Right ventricle myocardium superior (tissue), 1 donor: ENCODE results near the gene AKR1B1. TPM values are rescaled to one million over a fixed set of nuclear protein-coding genes. Genes with fewer than 3 reads are reported as not detected.
"Not testable (repeated sequence)": the region's sequence is repeated elsewhere in the genome, so short reads cannot be mapped to it uniquely, and the experiment has no call there.

Experiments
- ATAC-seq: fragments of 200-7000 bp; cut with Tn5 transposase; one replicate; pipeline ENCODE4 v1.9.1; 2020; ENCODE audit warnings: mild to moderate bottlenecking; ENCODE audit not compliant: poor library complexity
- DNase-seq: peaks from one replicate; pipeline ENCODE4 v3.0.0-alpha.2; 2020
- intact Hi-C: fragments of 100-400 bp; cut with DNase I; formaldehyde crosslinking; loops from one replicate; pipeline ENCODE4 v1.11.2; 2022
- long read RNA-seq: library from polyadenylated mRNA; unstranded; transcript quantifications from one replicate; pipeline ENCODE4 v2.0.0, GENCODE V29; 2021
- total RNA-seq: library from RNA; stranded (reverse); fragmentation: NEBNext Ultra II Directional; extraction: Animal tissue kit (Norgen Biotek cat#: 25700); gene quantifications from one replicate; pipeline ENCODE4 v1.2.1, GENCODE V29; 2021
- donor health status: DM: no; HTN: yes; CAD: no; lungs with severe emphysema.

AKR1B1 gene
- total RNA-seq, result 208 TPM
- long read RNA-seq, transcript AKR1B1-201 (10 exons, 1,409 nt), result major isoform, 303 of 330 reads
- long read RNA-seq, partial matches to known transcripts, result 17 of 330 reads
- long read RNA-seq, other reads (novel, unspliced or antisense), result 6 of 330 reads

DNA sequence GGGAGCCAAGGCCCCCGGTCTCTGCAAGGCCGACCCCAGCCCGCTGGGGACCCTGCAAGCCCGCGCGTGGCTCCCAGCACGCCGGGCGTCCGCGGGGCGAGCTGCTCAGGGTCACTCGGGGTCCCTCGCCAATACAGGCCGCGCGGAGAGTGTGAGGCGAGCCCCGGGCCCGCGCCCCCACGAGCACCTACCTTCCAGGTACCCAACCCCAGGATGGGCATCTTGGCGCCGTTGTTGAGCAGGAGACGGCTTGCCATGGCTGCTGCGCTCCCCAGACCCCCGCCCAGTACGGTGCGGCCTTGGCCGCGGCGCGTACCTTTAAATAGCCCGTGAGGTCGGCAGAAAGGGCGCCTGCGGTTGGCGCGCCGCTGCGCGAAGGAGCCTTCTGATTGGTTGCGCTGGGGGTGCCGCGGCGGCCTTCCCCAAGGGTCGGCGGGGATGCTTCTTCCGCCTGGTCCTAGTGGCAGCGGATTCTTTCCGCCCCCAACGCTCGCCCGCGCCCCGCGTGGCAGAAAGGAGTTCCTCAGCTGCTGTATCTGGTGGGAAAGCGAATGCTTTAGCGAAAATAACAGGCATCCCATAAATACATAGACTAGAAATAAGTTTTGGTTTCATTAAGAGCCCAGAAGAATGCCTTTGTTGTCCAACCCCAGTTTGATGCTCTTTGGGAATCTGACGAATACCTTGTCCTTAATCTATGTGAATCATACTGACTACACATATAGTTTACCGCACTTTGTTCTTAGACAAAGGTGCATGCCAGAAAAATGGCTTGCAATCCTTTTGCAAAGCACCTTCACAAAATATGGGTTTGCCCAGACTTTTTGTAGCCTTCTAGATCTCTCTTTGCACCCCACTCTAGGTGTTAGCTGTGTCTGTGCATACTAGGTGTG is at the start of gene AKR1B1:
Gene AKR1B1 (minus strand): TSS at position 295 of the 893 bp plus-strand sequence. CDS start 38 bp downstream, at position 257.
- intact Hi-C loops, result no loop called here
- DNase-seq (peak; percentile 95), ATAC-seq (peak; percentile 99)

DNA sequence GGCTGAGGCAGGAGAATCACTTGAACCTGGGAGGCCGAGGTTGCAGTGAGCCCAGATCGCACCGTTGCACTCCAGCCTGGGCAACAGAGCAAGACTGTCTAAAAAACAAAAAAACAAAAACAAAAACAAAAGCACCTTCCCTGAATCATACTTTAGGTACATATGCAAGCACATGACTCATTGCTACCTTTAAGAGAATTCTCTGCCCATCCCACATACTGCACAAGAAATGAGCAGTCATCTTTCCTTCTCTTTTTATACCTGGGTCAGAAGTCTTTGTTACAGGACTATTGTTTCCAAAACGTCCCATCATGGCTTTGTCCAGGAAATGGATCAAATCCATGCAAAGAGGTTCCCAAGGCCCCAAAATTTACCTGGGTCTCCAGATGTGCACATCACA is 47.0 kb upstream of the AKR1B1 start:
- intact Hi-C loops, result no loop called here
- ATAC-seq, result no peak
- no peak for DNase-seq

DNA sequence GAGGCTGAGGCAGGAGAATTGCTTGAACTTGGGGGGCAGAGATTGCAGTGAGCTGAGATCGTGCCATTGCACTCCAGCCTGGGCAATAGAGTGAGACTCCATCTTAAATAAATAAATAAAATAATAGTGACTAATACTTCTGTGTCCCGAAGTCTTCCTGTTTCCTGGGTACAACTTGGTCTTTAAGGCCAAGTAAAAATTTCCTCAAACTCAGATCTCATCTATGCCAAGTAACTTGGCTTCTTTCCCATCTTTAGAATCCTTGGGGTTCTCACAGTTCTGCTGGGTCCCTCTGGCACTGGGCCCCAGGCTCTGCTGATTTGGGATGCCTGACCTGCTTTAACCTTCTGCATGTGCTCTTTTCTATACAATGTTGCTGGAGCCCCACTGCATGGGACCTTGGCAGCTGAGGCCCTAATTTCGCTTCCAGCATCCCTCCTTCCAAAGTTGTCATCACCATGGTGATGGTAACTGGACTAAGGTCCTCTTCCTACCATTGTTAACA is 45.8 kb upstream of the AKR1B1 start:
- intact Hi-C loops, result no loop called here
- ATAC-seq (no peak), DNase-seq (no peak)

DNA sequence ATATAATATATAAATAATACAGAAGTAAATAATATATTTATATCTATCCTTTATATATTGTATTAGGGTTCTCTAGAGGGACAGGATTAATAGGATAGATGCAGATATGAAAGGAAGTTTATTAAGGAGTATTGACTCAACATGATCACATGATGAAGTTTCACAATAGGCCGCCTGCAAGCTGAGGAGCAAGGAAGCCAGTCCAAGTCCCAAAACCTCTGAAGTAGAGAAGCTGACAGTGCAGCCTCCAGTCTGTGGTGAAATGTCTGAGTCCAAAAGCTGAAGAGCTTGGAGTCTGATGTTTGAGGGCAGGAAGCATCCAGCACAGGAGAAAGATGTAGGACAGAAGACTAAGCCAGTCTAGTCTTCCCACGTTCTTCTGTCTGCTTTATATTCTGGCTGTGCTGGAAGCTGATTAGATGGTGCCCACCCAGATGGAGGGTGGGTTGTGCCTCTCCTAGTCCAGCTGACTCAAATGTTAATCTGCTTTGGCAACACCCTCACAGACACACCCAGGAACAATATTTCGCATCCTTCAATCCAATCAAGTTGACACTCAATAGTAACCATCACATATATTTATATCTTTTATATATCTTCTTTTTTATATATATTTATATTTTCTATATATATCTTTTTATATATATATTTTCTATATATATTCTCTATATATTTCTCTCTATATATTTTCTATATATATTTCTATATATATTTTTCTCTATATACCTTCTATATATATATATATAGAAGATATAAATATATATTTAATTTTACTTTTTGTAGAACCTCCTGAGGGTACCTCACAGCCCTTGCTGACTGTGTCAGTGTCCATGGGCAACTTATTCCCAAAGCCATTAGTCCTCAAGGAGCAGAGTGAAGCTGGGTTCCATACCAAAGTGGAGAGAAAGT is 43.8 kb upstream of the AKR1B1 start:
- peak; percentile 89 for ATAC-seq
- intact Hi-C loops, result no loop called here
- peak; percentile 47 for DNase-seq

DNA sequence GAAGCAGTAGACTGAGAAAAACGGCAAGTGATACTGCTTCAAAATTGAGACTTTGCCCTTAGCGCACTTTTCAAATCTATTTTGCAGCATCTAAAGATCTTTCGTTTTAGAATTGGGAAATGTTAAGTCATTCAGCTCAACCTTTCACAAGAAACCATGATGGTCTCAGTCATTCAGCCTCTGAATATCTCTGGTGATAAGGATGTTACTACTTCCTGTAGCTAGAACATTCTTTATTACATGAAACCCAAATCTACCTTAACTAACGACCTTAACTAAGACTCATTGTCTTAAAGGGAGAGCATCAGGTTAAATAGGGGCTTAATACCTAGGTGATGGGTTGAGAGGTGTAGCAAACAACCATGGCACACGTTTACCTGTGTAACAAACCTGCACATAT is 42.1 kb upstream of the AKR1B1 start:
- DNase-seq, result no peak
- intact Hi-C loops, result no loop called here
- no peak for ATAC-seq

DNA sequence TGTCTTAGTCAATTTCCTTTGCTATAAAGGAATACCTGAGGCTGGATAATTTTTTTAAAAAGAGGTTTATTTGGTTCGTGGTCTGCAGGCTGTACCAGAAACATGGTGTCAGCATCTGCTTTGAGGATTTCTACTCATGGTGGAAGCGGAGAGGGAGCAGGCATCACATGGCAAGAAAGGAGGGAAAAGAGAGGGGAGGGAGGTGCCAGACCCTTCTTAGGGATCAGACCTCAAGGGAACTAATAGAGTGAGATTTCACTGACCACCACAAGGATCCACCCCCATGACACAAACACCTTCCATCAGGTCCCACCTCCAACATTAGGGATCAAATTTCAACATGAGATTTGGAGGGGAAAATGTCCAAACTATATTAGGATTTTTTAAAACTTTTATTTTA is 41.5 kb upstream of the AKR1B1 start:
- ATAC-seq, result no peak
- intact Hi-C loops, result no loop called here
- no peak for DNase-seq

DNA sequence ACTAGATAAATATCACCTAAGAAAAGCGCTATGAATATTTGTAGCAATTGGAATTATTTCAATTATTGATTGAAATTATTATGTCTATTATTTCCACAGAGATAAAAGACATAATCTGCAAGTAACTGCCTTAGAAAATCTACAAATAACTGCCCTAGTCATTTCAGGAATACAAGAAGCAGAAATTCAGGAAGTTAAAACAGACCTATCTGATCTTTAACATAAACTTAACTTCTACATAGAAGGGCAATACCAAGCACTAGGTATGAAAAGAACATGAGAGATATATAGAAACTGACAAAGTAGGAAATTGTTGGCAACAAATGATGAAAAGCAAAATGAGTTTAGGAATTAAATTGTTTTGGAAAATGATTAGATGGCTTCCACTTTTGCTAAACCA is 36.6 kb upstream of the AKR1B1 start:
- ATAC-seq, result no peak
- DNase-seq, result no peak
- intact Hi-C loops, result no loop called here

DNA sequence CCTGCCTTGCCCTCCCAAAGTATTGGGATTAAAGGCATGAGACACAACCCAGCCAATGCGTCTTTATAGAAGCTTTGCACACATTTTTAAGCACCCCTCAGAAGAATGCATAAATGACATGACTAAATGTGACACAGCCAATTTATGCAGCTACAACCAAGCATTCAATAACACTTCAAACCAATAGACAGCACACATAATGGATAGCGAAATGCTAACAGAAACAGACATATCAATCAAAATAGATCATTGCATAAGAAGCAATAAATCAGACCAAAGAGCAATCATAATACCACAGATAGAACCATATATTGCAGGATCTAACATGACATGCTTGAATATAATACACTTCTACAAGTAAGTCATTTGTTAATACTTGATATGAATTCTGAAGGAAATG is 34.2 kb upstream of the AKR1B1 start:
- ATAC-seq, result no peak
- intact Hi-C loops, result no loop called here
- DNase-seq, result no peak

DNA sequence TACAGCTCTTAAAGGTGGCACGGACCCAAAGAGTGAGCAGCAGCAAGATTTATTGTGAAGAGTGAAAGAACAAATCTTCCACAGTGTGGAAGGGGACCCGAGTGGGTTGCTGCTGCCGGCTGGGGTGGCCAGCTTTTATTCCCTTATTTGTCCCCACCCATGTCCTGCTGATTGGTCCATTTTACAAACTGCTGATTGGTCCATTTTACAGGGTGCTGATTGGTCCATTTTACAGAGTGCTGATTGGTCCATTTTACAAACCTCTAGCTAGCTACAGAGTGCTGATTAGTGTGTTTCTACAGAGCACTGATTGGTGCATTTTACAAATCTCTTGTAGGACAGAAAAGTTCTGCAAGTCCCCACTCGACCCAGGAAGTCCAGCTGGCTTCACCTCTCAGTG is 28.8 kb upstream of the AKR1B1 start:
- ATAC-seq, DNase-seq, intact Hi-C loops: not testable (repeated sequence)

DNA sequence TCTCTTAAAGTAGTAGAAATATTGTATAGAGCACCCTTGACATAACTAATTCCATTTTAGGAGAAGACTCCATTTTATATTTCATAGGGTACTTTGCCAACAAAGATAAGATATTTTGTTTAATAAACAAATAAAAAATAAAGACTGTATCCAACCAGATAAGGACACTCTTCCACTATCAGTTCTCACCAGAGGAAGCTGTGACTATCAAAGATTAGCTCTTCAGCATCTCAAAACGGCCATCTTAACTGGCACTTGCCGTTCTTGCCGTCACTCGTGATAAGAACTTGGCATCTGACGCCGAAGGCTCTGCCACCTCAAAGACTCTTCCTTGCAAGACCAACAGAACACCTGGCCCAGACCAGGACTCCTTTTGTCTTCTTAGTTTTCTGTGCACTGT is 26.3 kb upstream of the AKR1B1 start:
- DNase-seq, result no peak
- ATAC-seq, result no peak
- intact Hi-C loops, result no loop called here

DNA sequence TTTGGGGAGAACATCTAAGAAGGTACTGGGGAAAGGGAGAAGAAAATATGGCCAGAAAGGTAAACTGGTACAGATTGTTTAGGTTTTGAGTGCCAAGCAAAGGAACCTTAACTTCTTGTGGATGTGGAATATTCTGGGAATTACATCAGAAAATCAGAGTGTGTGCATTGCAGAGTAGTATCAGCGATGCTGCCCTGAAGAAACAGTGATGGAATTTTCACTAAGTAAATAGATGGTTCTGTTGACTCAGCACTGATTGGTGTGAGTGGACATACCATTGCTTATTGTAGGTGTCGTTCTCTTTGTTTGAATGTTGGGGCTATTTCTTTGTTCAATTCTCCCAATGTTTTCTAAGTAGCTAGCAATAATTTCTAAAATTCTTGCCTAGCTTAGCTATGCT is 24.4 kb upstream of the AKR1B1 start:
- intact Hi-C loops, result no loop called here
- DNase-seq, result no peak
- ATAC-seq, result no peak

DNA sequence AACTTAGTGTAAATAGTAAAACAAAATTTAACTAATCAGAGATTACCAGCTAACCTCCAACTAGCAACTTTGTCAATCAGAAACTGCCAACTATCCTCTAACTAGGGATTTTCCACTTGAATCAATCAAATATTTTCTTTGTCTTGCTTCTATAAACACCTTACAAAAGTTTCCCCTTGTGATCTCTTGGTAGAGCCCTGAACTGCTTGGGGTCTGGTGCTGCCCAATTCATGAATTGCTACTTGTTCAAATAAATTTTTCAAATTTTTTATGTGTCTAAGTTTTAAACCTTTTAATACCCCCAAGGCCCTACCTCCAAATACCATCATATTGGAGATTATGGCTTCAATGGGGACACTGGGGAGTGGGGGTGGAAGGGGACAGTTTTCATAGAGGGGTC is 24.0 kb upstream of the AKR1B1 start:
- DNase-seq (no peak), ATAC-seq (no peak)
- intact Hi-C loops, result no loop called here

DNA sequence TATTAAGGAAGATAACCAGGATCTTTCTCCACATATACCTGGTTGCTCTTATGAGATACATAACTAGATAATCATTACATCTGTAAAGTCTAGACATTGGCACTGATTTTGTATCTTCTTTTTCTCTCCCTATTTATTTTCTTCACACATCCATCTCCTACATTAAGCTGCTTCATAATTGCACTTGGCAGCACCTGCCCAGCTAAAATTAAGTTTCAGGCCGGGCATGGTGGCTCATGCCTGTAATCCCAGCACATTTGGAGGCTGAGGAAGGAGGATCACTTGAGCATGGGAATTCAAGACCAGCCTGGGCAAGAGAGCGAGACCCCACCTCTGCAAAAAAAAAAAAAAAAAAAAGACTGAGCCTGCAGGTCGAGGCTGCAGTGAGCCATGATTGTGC is 22.3 kb upstream of the AKR1B1 start:
- ATAC-seq (no peak), DNase-seq (no peak)
- intact Hi-C loops, result no loop called here

DNA sequence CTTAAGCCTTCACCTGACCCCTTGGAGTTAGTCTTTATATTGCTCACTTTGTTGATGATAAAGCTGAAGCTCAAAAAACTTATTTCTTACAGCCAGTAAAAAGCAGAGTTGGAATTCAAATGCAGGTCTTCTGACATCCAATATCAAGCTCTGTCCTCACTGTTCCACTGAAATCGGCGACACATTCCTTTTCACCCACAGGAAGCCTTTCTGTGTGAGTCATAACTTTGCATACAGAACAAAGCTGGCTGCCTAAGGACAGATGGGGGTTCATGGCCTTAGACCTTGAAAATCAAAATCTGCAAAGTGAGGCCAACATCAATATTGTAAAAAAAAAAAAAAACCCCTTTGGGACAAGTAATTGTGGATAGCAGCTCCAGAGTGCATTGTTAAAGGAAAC is 21.8 kb upstream of the AKR1B1 start:
- ATAC-seq (peak; percentile 78), DNase-seq (no peak)
- intact Hi-C loops, result no loop called here

DNA sequence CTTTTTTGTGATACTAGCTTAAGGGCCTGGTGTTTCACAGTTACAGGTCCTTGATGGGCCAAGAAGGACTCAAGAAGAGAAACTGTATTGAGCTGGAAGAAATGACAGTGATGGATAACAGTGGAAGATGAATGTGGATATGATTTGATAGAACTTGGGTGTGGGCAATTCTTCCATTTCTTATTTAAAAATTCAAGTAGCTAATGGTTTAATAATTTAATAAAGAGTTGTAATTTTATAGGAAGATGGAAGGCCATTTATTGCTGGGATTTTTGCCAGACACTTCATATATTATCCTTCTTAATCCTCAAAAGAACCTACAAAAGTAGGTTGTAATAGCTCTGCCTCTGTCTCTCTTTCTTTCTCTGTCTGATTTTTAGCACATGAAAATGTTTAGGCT is 21.3 kb upstream of the AKR1B1 start:
- ATAC-seq (no peak), DNase-seq (no peak)
- intact Hi-C loops, result no loop called here

DNA sequence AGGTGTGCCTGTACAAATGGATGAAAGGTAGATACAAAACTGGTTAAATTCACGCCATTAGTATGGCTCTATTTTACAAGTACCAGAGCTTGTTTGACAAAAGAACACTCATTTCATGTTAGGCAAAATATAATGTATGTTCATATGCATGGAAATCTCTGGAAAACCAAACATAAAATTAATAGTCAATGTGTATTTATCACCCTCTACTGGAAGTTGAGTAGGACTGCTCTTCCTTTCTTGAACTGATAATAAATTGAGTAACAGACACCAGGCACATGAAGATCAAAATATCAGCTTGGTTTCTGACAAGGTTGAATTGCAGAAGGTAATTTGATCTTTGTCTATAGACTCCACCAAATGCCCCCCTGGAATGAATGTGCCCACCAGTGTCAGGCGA is 19.8 kb upstream of the AKR1B1 start:
- DNase-seq (no peak), ATAC-seq (no peak)
- intact Hi-C loops, result no loop called here

DNA sequence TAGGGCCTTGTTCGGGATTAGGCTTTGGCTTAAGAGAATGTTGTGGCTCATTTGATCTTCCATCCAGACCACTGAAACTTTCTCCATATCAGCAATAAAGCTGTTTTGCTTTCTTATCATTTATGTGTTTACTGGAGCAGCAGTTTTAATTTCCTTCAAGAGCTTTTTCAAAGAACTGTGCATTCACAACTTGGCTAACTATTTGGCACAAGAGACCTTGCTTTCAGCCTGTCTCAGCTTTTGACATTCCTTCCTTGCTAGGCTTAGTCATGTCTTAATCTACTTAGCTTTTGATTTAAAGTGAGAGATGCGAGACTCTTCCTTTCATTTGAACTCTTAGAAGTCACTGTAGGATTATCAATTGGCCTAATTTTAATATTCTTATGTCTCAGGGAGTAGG is 19.1 kb upstream of the AKR1B1 start:
- DNase-seq (no peak), ATAC-seq (no peak)
- intact Hi-C loops, result no loop called here

DNA sequence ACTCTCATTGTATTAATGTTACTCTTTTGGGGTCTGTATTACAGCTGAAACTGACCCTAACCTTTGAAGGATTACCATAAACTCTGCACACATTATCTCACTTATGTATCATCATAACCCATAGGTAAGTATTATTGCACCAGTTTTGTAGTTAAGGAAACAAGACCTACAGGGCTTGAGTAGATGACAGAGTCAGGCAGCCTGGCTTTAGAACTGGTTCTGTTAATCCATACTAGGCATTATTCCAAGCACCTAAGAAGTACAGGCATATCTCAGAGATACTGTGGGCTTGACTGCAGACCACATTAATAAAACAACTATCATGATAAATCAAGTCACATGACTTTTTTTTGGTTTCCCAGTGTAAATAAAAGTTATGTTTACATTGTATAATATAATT is 17.1 kb upstream of the AKR1B1 start:
- intact Hi-C loops, result no loop called here
- ATAC-seq, result no peak

DNA sequence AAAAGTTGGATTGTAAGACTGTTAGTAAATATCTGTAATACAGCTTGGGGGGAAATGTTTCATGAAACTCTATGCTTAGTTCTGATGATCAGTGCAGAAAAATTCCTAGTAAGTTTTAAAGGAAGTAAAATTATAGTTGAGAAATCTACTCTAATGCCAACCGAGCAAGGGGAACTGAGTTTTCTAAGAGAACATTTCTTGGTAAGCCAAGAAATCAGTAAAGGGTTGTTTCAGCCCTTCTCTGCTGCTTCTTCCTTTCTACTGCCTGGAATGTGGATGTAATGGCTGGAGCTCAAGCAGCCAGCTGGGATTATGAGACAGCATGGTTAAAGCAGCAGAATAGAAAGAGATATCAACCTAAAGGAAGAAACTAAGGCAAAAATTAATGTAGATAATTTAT is 15.9 kb upstream of the AKR1B1 start:
- DNase-seq (no peak), ATAC-seq (no peak)
- intact Hi-C loops, result no loop called here

More for the DNA sequence above, 17.1 kb upstream of the AKR1B1 start:
- DNase-seq, result no peak
